GM18498 (cell line): Measurements from ENCODE around the gene PIGV.

Experiments used
- ATAC-seq: cut with Tn5 transposase; IDR thresholded peaks from one replicate; pipeline ENCODE4 v1.9.1; 2021; ENCODE audit warnings: mild to moderate bottlenecking, moderate library complexity; ENCODE audit not compliant: unreplicated experiment

Gene PIGV

GRCh38 chr1:26787706-26788514, at the start of gene PIGV:
PIGV (plus strand) TSS chr1:26787950; CDS start chr1:26790816, 2,866 bp downstream.
- peak; percentile 64 for ATAC-seq

GRCh38 chr1:26739329-26739914, 48.3 kb upstream of the PIGV start:
- ATAC-seq = no peak

- no peak for ATAC-seq
These were observed 47.6 kb upstream of the PIGV start for GRCh38 chr1:26740023-26740634.

- no peak for ATAC-seq
These were observed 46.8 kb upstream of the PIGV start for GRCh38 chr1:26740952-26741351.

- ATAC-seq = no peak
These were observed 44.2 kb upstream of the PIGV start for GRCh38 chr1:26743426-26744059.

- ATAC-seq = peak; percentile 96
These were observed 43.4 kb upstream of the PIGV start for GRCh38 chr1:26744075-26744959.

GRCh38 chr1:26745191-26745590, 42.6 kb upstream of the PIGV start:
- no peak for ATAC-seq

- ATAC-seq = no peak
These were observed 40.7 kb upstream of the PIGV start for GRCh38 chr1:26747048-26747447.

GRCh38 chr1:26748351-26748750, 39.4 kb upstream of the PIGV start:
- ATAC-seq = no peak

GRCh38 chr1:26749458-26749857, 38.3 kb upstream of the PIGV start:
- ATAC-seq = no peak

GRCh38 chr1:26750428-26750827, 37.3 kb upstream of the PIGV start:
- ATAC-seq = no peak

GRCh38 chr1:26752519-26752918, 35.2 kb upstream of the PIGV start:
- no peak for ATAC-seq

GRCh38 chr1:26754086-26754874, 33.5 kb upstream of the PIGV start:
- ATAC-seq = no peak

GRCh38 chr1:26758358-26758757, 29.4 kb upstream of the PIGV start:
- ATAC-seq = no peak

GRCh38 chr1:26759531-26759930, 28.2 kb upstream of the PIGV start:
- ATAC-seq = no peak

GRCh38 chr1:26761217-26761616, 26.5 kb upstream of the PIGV start:
- ATAC-seq = no peak

GRCh38 chr1:26767714-26768113, 20.0 kb upstream of the PIGV start:
- no peak for ATAC-seq

- ATAC-seq = no peak
These were observed 19.0 kb upstream of the PIGV start for GRCh38 chr1:26768755-26769154.

GRCh38 chr1:26771285-26771642, 16.5 kb upstream of the PIGV start:
- no peak for ATAC-seq
